HepG2 (cell line): ENCODE results near the gene SIDT1. TPM values are rescaled to one million over a fixed set of nuclear protein-coding genes. Genes with fewer than 3 reads are reported as not detected.

Experiments used
- ATAC-seq: fragments of 200-7000 bp; cut with Tn5 transposase; 3 replicates; pipeline ENCODE4 v1.9.1; 2020; ENCODE audit warnings: mild to moderate bottlenecking, moderate library complexity
- BruUV-seq: library from RNA; stranded (reverse); fragments of 400-500 nt; replicated peaks from 2 replicates; lab custom pipeline; 2021; lab: Mats Ljungman, UMichigan
- CTCF ChIA-PET: fragments of 300-600 bp; formaldehyde crosslinking; extraction: SDS; loops from one replicate; lab custom pipeline; 2021; ENCODE audit warnings: low total read pairs, inconsistent platforms, low intra/inter-chr PET ratio; lab: Yijun Ruan, JAX
- POLR2A ChIA-PET: fragments of 350-600 bp; sonication (Branson Sonifier 250); formaldehyde crosslinking; loops from one replicate; lab custom pipeline; 2020; ENCODE audit warnings: antibody characterized with exemption, inconsistent platforms; lab: Yijun Ruan, JAX
- DNase-seq: peaks from one replicate; pipeline ENCODE4 v3.0.0-alpha.2; 2015; ENCODE audit warnings: low spot score
- FAIRE-seq: peaks from 3 replicates; lab custom pipeline; 2011; peaks lifted over from hg19 to GRCh38; lab: Jason Lieb, UNC
- H2AFZ ChIP-seq: one replicate; pipeline ENCODE4 v1.6.1; 2011; ENCODE audit warnings: low read length, inconsistent platforms
- H3K27ac ChIP-seq: fragments of 300-600 bp; 3 replicates; pipeline ENCODE4 v1.8.0; 2011; ENCODE audit warnings: mixed run types, mild to moderate bottlenecking, mixed read lengths, low read length, inconsistent platforms; ENCODE audit not compliant: insufficient read depth; ENCODE audit errors: extremely low read length
- H3K27me3 ChIP-seq, 2 experiments: fragments of 200-600 bp in 1 of 2; 2 replicates in 1 of 2; 3 replicates in 1 of 2; pipeline versions ENCODE4 v1.6.0 to v1.8.0; 2011; ENCODE audit warnings: low read length in 2 of 2, mild to moderate bottlenecking in 2 of 2, moderate library complexity in 2 of 2, inconsistent platforms in 1 of 2; ENCODE audit not compliant: insufficient read depth in 2 of 2, control insufficient read depth in 1 of 2
- H3K36me3 ChIP-seq, 2 experiments: fragments of 200-600 bp in 1 of 2; replicated peaks in 1 of 2; 2 replicates in 1 of 2; 3 replicates in 1 of 2; pipeline versions ENCODE4 v1.5.1 to v1.8.0; 2011; ENCODE audit warnings: low read length in 2 of 2, inconsistent platforms in 1 of 2; ENCODE audit not compliant: insufficient read depth in 2 of 2, control insufficient read depth in 1 of 2
- H3K4me1 ChIP-seq: 2 replicates; pipeline ENCODE4 v1.5.1; 2012; ENCODE audit warnings: low read length, inconsistent platforms; ENCODE audit not compliant: insufficient read depth
- H3K4me2 ChIP-seq: 2 replicates; pipeline ENCODE4 v1.6.0; 2011; ENCODE audit warnings: low read depth, low read length, inconsistent platforms
- H3K4me3 ChIP-seq, 3 experiments: fragments of 200-600 bp in 1 of 3; sonication (generic), shearing (Covaris generic) in 1 of 3; replicated peaks in 1 of 3; 2 replicates each; pipeline ENCODE4 v1.5.1; 2011 to 2016; ENCODE audit warnings: low read length in 3 of 3, inconsistent platforms in 2 of 3, low read depth in 2 of 3, mild to moderate bottlenecking in 2 of 3, control low read depth in 1 of 3, mixed read lengths in 1 of 3; ENCODE audit not compliant: insufficient read depth in 1 of 3
- H3K79me2 ChIP-seq: one replicate; pipeline ENCODE4 v1.6.1; 2011; ENCODE audit warnings: low read length, inconsistent platforms; ENCODE audit not compliant: insufficient read depth
- H3K9ac ChIP-seq: 2 replicates; pipeline ENCODE4 v1.6.0; 2011; ENCODE audit warnings: mild to moderate bottlenecking, low read depth, low read length, inconsistent platforms; ENCODE audit not compliant: insufficient read depth
- H3K9me3 ChIP-seq: 2 replicates; pipeline ENCODE4 v1.5.1; 2012; ENCODE audit warnings: mild to moderate bottlenecking, low read length
- H4K20me1 ChIP-seq: 2 replicates; pipeline ENCODE4 v1.6.0; 2011; ENCODE audit warnings: inconsistent platforms, mild to moderate bottlenecking, low read length, moderate library complexity; ENCODE audit not compliant: insufficient read depth
- KMT2B ChIP-seq: IDR thresholded peaks from 2 replicates; pipeline ENCODE4 v1.6.1; 2016; ENCODE audit warnings: missing genetic modification reagents, missing compliant biosample characterization
- POLR2AphosphoS5 ChIP-seq: IDR thresholded peaks from 2 replicates; pipeline ENCODE4 v1.6.1; 2012; ENCODE audit warnings: low read depth, low read length
- SRSF1 ChIP-seq: fragments of 200-400 bp; formaldehyde crosslinking; optimal IDR thresholded peaks from 2 replicates; pipeline ENCODE3; 2017; ENCODE audit warnings: mild to moderate bottlenecking, low read depth, low read length, moderate library complexity
- STAT5B ChIP-seq: sonication (generic); formaldehyde crosslinking; IDR thresholded peaks from 2 replicates; pipeline ENCODE4 v1.4.0; 2020; ENCODE audit warnings: missing genetic modification reagents
- TAF1 ChIP-seq: sonication (generic); formaldehyde crosslinking; IDR thresholded peaks from 2 replicates; pipeline ENCODE4 v1.4.0; 2020; ENCODE audit warnings: missing genetic modification reagents
- ZNF17 ChIP-seq: sonication (generic); formaldehyde crosslinking; IDR thresholded peaks from 2 replicates; pipeline ENCODE4 v1.5.0; 2020; ENCODE audit warnings: mild to moderate bottlenecking, missing genetic modification reagents
- ZNF274 ChIP-seq: sonication (generic); formaldehyde crosslinking; IDR thresholded peaks from 2 replicates; pipeline ENCODE4 v1.5.1; 2020; ENCODE audit warnings: mild to moderate bottlenecking, missing genetic modification reagents
- ZNF512B ChIP-seq: sonication (generic); formaldehyde crosslinking; IDR thresholded peaks from 2 replicates; pipeline ENCODE4 v1.5.1; 2020; ENCODE audit warnings: missing genetic modification reagents, mild to moderate bottlenecking, borderline replicate concordance
- ZNF574 ChIP-seq: sonication (generic); formaldehyde crosslinking; IDR thresholded peaks from 2 replicates; pipeline ENCODE4 v1.4.0; 2020; ENCODE audit warnings: missing genetic modification reagents
- ZNF674 ChIP-seq: sonication (generic); formaldehyde crosslinking; IDR thresholded peaks from 2 replicates; pipeline ENCODE4 v1.5.0; 2020; ENCODE audit warnings: low read depth, mild to moderate bottlenecking, missing genetic modification reagents
- ZNF749 ChIP-seq: sonication (generic); formaldehyde crosslinking; IDR thresholded peaks from 2 replicates; pipeline ENCODE4 v1.8.0; 2022; ENCODE audit warnings: mild to moderate bottlenecking, missing genetic modification reagents, moderate library complexity, borderline replicate concordance
- WGBS: methylation state at CpG from one replicate; pipeline ENCODE4 v1.1.6; 2017; ENCODE audit warnings: low lambda C conversion rate; 5-methylcytosine and 5-hydroxymethylcytosine counted together
- in situ Hi-C: cut with HindIII; loops from 2 replicates; pipeline ENCODE4 v1.10.0; 2017; ENCODE audit warnings: low pct_unique_long_range_greater_than_20kb; ENCODE audit not compliant: extremely low pct_ligation_motif_present
- intact Hi-C: fragments of 100-400 bp; cut with micrococcal nuclease; formaldehyde crosslinking; loops from one replicate; pipeline ENCODE4 v1.10.0; 2022; ENCODE audit not compliant: unreplicated experiment
- polyA plus RNA-seq, 8 experiments: library from polyadenylated mRNA; depleted of rRNA in 3 of 8; stranded (reverse) in 7 of 8; unstranded in 1 of 8; fragments of >200 nt; fragmentation: Illumina TruSeq in 4 of 8; extraction: Trizol in 4 of 8; gene quantifications; 2 replicates each; pipeline versions ENCODE4 v1.2.1 to v1.2.3, GENCODE V29; 2011 to 2016; ENCODE audit warnings: low read depth in 4 of 8, missing spikeins in 1 of 8, mixed read lengths in 1 of 8; ENCODE audit not compliant: insufficient read depth in 1 of 8
- total RNA-seq, 5 experiments: library from RNA; depleted of rRNA; stranded (reverse); fragments of >200 nt; fragmentation: Illumina TruSeq; extraction: Trizol; gene quantifications; 2 replicates each; pipeline ENCODE4 v1.2.3, GENCODE V29; 2016; ENCODE audit warnings: low read depth in 1 of 5

Gene SIDT1
- total and polyA plus RNA-seq, 2 of the 13 experiments (the other 11 are each of a cell fraction or from before 2014, with no cell fraction given): 0.07 TPM

- no peak for TF ChIP-seq ZNF17 (CRISPR knock-in tag)
- TF ChIP-seq ZNF574: no peak
- TF ChIP-seq ZNF674: no peak
- no peak for TF ChIP-seq ZNF512B (CRISPR knock-in tag)
- no peak for TF ChIP-seq KMT2B
- TF ChIP-seq ZNF274 (CRISPR knock-in tag): no peak
- no peak for TF ChIP-seq TAF1 (CRISPR knock-in tag)
Measured at GRCh38 chr3:113590983-113591382, 58.6 kb downstream of the SIDT1 start (continued).

- no peak overlapping the region for H3K9ac ChIP-seq
- POLR2A ChIA-PET: no interaction called here
- no peak overlapping the region for H2AFZ ChIP-seq
- no peaks in the 10 kb centered on the region for H3K79me2 ChIP-seq
- FAIRE-seq: no peak
- no peak overlapping the region for H3K4me3 ChIP-seq
- H3K27ac ChIP-seq: no peak overlapping the region
- DNase-seq: no peak
- peaks cover 0 to 4% of the 10 kb centered on the region in 2 experiments; a peak in 1 of 5 replicates for H3K27me3 ChIP-seq
- H3K36me3 ChIP-seq: no peaks in the 10 kb centered on the region
- in situ Hi-C loops (no loop called here), intact Hi-C loops (no loop called here)
- H4K20me1 ChIP-seq: no peaks in the 10 kb centered on the region
- WGBS: 7% methylated on average over 2 of the region's 2 CpGs
- no peaks in the 10 kb centered on the region for H3K9me3 ChIP-seq
- no peaks in the 10 kb centered on the region for H3K4me1 ChIP-seq
- H3K4me2 ChIP-seq: no peak overlapping the region
- TF ChIP-seq ZNF749 (no peak), STAT5B (CRISPR knock-in tag) (no peak), SRSF1 (no peak), POLR2AphosphoS5 (no peak)
- TF ChIP-seq, all 625 proteins: peak for 0
- no TSS peak for BruUV-seq
- CTCF ChIA-PET: no interaction called here
- no peak for ATAC-seq
Measured at GRCh38 chr3:113594066-113594465, 61.7 kb downstream of the SIDT1 start.
